Endodermal cell (in vitro differentiated cells): ENCODE measurements around the gene JARID2. TPM values are rescaled to one million over a fixed set of nuclear protein-coding genes. Genes with fewer than 3 reads are reported as not detected.

Experiments used
- DNase-seq: peaks from one replicate; pipeline ENCODE4 v3.0.0-alpha.2; 2017
- H3K27ac ChIP-seq: 2 replicates; pipeline ENCODE4 v1.5.1; 2013; ENCODE audit warnings: mild to moderate bottlenecking, low read depth, low read length, moderate library complexity
- H3K27me3 ChIP-seq: 2 replicates; pipeline ENCODE4 v1.6.1; 2013; ENCODE audit warnings: mild to moderate bottlenecking, low read length, moderate library complexity; ENCODE audit not compliant: insufficient read depth, control insufficient read depth, poor library complexity, severe bottlenecking
- H3K36me3 ChIP-seq: 2 replicates; pipeline ENCODE4 v1.7.0; 2013; ENCODE audit warnings: mild to moderate bottlenecking, low read length, moderate library complexity; ENCODE audit not compliant: control insufficient read depth, insufficient read depth
- H3K4me1 ChIP-seq: one replicate; pipeline ENCODE4 v1.7.0; 2013; ENCODE audit warnings: low read length; ENCODE audit not compliant: control insufficient read depth, insufficient read depth
- H3K4me3 ChIP-seq: 2 replicates; pipeline ENCODE4 v1.5.1; 2013; ENCODE audit warnings: mild to moderate bottlenecking, low read length, moderate library complexity
- H3K9ac ChIP-seq: 2 replicates; pipeline ENCODE4 v1.6.1; 2013; ENCODE audit warnings: mild to moderate bottlenecking, low read length, moderate library complexity; ENCODE audit not compliant: poor library complexity, severe bottlenecking; ENCODE audit errors: extremely low read depth
- H3K9me3 ChIP-seq: 2 replicates; pipeline ENCODE4 v1.6.1; 2013; ENCODE audit warnings: mild to moderate bottlenecking, low read length, moderate library complexity; ENCODE audit not compliant: control insufficient read depth
- H3K27ac Mint-ChIP-seq: 2 replicates; pipeline ENCODE4 v1.8.0; 2020; ENCODE audit warnings: mixed read lengths
- H3K27me3 Mint-ChIP-seq: 2 replicates; pipeline ENCODE4 v1.8.0; 2021; ENCODE audit warnings: mild to moderate bottlenecking, mixed read lengths; ENCODE audit not compliant: insufficient read depth
- H3K36me3 Mint-ChIP-seq: 2 replicates; pipeline ENCODE4 v1.8.0; 2020; ENCODE audit warnings: low read depth, mixed read lengths
- H3K4me1 Mint-ChIP-seq: 2 replicates; pipeline ENCODE4 v1.8.0; 2020; ENCODE audit warnings: mixed read lengths
- H3K4me3 Mint-ChIP-seq: 2 replicates; pipeline ENCODE4 v1.8.0; 2020; ENCODE audit warnings: mild to moderate bottlenecking, moderate library complexity, mixed read lengths
- H3K9me3 Mint-ChIP-seq: 2 replicates; pipeline ENCODE4 v1.8.0; 2020; ENCODE audit warnings: mild to moderate bottlenecking, mixed read lengths
- CTCF ChIP-seq: fragments of 200-600 bp; sonication (generic); conservative IDR thresholded peaks from 2 replicates; pipeline ENCODE4 v1.5.0; 2021; ENCODE audit warnings: antibody characterized with exemption, mild to moderate bottlenecking
- WGBS, 2 experiments: methylation state at CpG; one replicate each; pipeline versions ENCODE4 v1.1.5 to v1.1.7; 2013; ENCODE audit warnings: missing lambda C conversion rate in 2 of 2, mixed read lengths in 1 of 2; ENCODE audit not compliant: insufficient coverage in 1 of 2, insufficient read length in 1 of 2; 5-methylcytosine and 5-hydroxymethylcytosine counted together
- total RNA-seq, 2 donors: library from RNA; stranded (reverse); fragmentation: NEBNext Ultra II Directional in 1 of 2; extraction: Animal tissue kit (Norgen Biotek cat#: 25700) in 1 of 2; gene quantifications; 2 replicates in 1 of 2; 3 replicates in 1 of 2; pipeline ENCODE4 v1.2.1, GENCODE V29; 2021

JARID2 gene
- total RNA-seq, 2 donors from 2014 or later: 42.5 to 77.0 TPM

- DNase-seq: peak; percentile 40
- no peak for TF ChIP-seq CTCF
- no peak overlapping the region for H3K4me3 Mint-ChIP-seq
- peaks cover 54% of the 10 kb centered on the region for H3K36me3 Mint-ChIP-seq
- H3K4me1 ChIP-seq: no peaks in the 10 kb centered on the region
- peaks cover 25% of the 10 kb centered on the region for H3K36me3 ChIP-seq
- H3K4me3 ChIP-seq: no peak overlapping the region
- H3K27ac ChIP-seq: no peak overlapping the region
- no peaks in the 10 kb centered on the region for H3K27me3 ChIP-seq
- no peaks in the 10 kb centered on the region for H3K4me1 Mint-ChIP-seq
- no peaks in the 10 kb centered on the region for H3K27me3 Mint-ChIP-seq
- 95 to 97% methylated on average over 8 to 9 of the region's 9 CpGs for whole genome bisulfite sequencing, 2 experiments
- H3K9ac ChIP-seq: no peak overlapping the region
- peaks cover 4% of the 10 kb centered on the region for H3K9me3 Mint-ChIP-seq
- no peak overlapping the region for H3K27ac Mint-ChIP-seq
- H3K9me3 ChIP-seq: peaks cover 16% of the 10 kb centered on the region
These were observed 283.0 kb downstream of the JARID2 start for GRCh38 chr6:15528870-15529269.

GRCh38 chr6:15530411-15530810 lies 284.5 kb downstream of the JARID2 start:
- H3K4me1 Mint-ChIP-seq: peaks cover 4% of the 10 kb centered on the region
- WGBS, 2 experiments: 83 to 88% methylated on average over 9 to 10 of the region's 10 CpGs

GRCh38 chr6:15531973-15532372 lies 286.1 kb downstream of the JARID2 start:
- peaks cover 17% of the 10 kb centered on the region for H3K9me3 Mint-ChIP-seq

More at GRCh38 chr6:15530411-15530810, 284.5 kb downstream of the JARID2 start:
- Mint-ChIP-seq H3K27me3 (no peaks in the 10 kb centered on the region), H3K4me3 (no peak overlapping the region), H3K9me3 (peaks cover 4% of the 10 kb centered on the region), H3K27ac (no peak overlapping the region), H3K36me3 (peaks cover 40% of the 10 kb centered on the region)
- Histone ChIP-seq H3K9me3 (peaks cover 16% of the 10 kb centered on the region), H3K9ac (no peak overlapping the region), H3K4me1 (peaks cover under 1% of the 10 kb centered on the region), H3K4me3 (no peak overlapping the region), H3K27me3 (no peaks in the 10 kb centered on the region), H3K36me3 (peaks cover 15% of the 10 kb centered on the region), H3K27ac (no peak overlapping the region)
- DNase-seq: peak; percentile 45
- TF ChIP-seq CTCF: no peak

More at GRCh38 chr6:15531973-15532372, 286.1 kb downstream of the JARID2 start:
- peak; percentile 34 for DNase-seq
- TF ChIP-seq CTCF: no peak
- WGBS, 2 experiments: 90 to 95% methylated on average over 4 to 7 of the region's 7 CpGs
- Histone ChIP-seq H3K36me3 (peaks cover 18% of the 10 kb centered on the region), H3K4me3 (no peak overlapping the region), H3K27ac (no peak overlapping the region), H3K4me1 (peaks cover 4% of the 10 kb centered on the region), H3K9me3 (peaks cover 26% of the 10 kb centered on the region), H3K9ac (no peak overlapping the region), H3K27me3 (no peaks in the 10 kb centered on the region)
- peaks cover 8% of the 10 kb centered on the region for H3K4me1 Mint-ChIP-seq
- H3K4me3 Mint-ChIP-seq: no peak overlapping the region
- H3K27me3 Mint-ChIP-seq: no peaks in the 10 kb centered on the region
- H3K36me3 Mint-ChIP-seq: peaks cover 33% of the 10 kb centered on the region
- no peak overlapping the region for H3K27ac Mint-ChIP-seq
